Esophagus squamous epithelium (tissue), 4 donors: ENCODE measurements around the gene POLR3H.

ENCODE experiments used
- POLR2A ChIP-seq, 4 donors: fragments of 450-650 bp; IDR thresholded peaks; one replicate each; pipeline ENCODE4 v1.6.1; 2017; ENCODE audit warnings: antibody characterized with exemption in 4 of 4, mild to moderate bottlenecking in 4 of 4, moderate library complexity in 3 of 4
- TF ChIP-seq, protein P1 (sequence below), 6 experiments: fragments of 450-650 bp in 4 of 6; fragments of 200-600 bp in 2 of 6; sonication (generic) in 2 of 6; IDR thresholded peaks; one replicate each; pipeline ENCODE4 v1.5.1; 2016 to 2019; ENCODE audit warnings: antibody characterized with exemption in 6 of 6, mild to moderate bottlenecking in 4 of 6, moderate library complexity in 4 of 6

DNA sequence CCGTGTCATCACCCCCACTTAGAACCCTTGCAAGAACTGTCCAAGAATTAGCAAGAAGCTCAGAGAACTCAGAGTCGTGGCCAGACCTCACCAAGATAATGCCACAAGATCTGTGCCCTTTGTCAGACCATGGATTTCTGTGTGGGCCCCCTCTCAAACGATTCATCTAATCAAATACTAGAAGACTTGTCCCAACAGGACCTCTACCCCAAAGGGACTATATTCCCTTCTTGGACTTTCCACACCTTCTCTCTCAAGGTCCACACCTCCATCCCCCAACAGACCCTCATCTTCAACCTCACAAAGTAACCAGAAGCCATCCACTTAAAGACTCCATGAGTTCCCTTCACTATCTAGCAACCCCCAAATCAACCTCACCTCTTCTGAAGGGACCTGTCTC is 2.8 kb downstream of the POLR3H start:
- TF ChIP-seq, protein P1, sequence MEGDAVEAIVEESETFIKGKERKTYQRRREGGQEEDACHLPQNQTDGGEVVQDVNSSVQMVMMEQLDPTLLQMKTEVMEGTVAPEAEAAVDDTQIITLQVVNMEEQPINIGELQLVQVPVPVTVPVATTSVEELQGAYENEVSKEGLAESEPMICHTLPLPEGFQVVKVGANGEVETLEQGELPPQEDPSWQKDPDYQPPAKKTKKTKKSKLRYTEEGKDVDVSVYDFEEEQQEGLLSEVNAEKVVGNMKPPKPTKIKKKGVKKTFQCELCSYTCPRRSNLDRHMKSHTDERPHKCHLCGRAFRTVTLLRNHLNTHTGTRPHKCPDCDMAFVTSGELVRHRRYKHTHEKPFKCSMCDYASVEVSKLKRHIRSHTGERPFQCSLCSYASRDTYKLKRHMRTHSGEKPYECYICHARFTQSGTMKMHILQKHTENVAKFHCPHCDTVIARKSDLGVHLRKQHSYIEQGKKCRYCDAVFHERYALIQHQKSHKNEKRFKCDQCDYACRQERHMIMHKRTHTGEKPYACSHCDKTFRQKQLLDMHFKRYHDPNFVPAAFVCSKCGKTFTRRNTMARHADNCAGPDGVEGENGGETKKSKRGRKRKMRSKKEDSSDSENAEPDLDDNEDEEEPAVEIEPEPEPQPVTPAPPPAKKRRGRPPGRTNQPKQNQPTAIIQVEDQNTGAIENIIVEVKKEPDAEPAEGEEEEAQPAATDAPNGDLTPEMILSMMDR (IDR thresholded peaks at IDR 0.05): no peak
- no peak for TF ChIP-seq POLR2A (IDR thresholded peaks at IDR 0.05)
